ENCODE data around the gene AQP1.

- TF ChIP-seq, protein P1, sequence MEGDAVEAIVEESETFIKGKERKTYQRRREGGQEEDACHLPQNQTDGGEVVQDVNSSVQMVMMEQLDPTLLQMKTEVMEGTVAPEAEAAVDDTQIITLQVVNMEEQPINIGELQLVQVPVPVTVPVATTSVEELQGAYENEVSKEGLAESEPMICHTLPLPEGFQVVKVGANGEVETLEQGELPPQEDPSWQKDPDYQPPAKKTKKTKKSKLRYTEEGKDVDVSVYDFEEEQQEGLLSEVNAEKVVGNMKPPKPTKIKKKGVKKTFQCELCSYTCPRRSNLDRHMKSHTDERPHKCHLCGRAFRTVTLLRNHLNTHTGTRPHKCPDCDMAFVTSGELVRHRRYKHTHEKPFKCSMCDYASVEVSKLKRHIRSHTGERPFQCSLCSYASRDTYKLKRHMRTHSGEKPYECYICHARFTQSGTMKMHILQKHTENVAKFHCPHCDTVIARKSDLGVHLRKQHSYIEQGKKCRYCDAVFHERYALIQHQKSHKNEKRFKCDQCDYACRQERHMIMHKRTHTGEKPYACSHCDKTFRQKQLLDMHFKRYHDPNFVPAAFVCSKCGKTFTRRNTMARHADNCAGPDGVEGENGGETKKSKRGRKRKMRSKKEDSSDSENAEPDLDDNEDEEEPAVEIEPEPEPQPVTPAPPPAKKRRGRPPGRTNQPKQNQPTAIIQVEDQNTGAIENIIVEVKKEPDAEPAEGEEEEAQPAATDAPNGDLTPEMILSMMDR (conservative IDR thresholded peaks at IDR 0.05; ENCODE audit: low read depth, low read length): no peak
- no peak for TF ChIP-seq EZH2 (IDR thresholded peaks at IDR 0.05; ENCODE audit: borderline replicate concordance, low read depth, low read length, poor library complexity, severe bottlenecking)
Measured at GRCh38 chr7:30970074-30970473, 58.4 kb downstream of the AQP1 start.
